DND-41 (cell line): ENCODE measurements around the gene TCAP.

Experiments
- ATAC-seq: fragments of 200-7000 bp; cut with Tn5 transposase; 3 replicates; pipeline ENCODE4 v1.9.1; 2021; ENCODE audit warnings: low read depth; ENCODE audit not compliant: insufficient read depth
- DNase-seq: peaks from one replicate; pipeline ENCODE4 v3.0.0-alpha.2; 2020
- H2AFZ ChIP-seq: 2 replicates; pipeline ENCODE4 v1.6.0; 2012; ENCODE audit warnings: low read depth, low read length
- H3K27ac ChIP-seq: 2 replicates; pipeline ENCODE4 v1.5.1; 2012; ENCODE audit warnings: low read length, inconsistent platforms
- H3K27me3 ChIP-seq: fragments of 200-600 bp; sonication (generic); 2 replicates; pipeline ENCODE4 v1.6.0; 2012; ENCODE audit warnings: low read length, mild to moderate bottlenecking, inconsistent platforms; ENCODE audit not compliant: insufficient read depth, poor library complexity
- H3K36me3 ChIP-seq: 2 replicates; pipeline ENCODE4 v1.5.1; 2012; ENCODE audit warnings: low read length, inconsistent platforms; ENCODE audit not compliant: insufficient read depth
- H3K4me1 ChIP-seq: 2 replicates; pipeline ENCODE4 v1.5.1; 2012; ENCODE audit warnings: mild to moderate bottlenecking, low read length; ENCODE audit not compliant: insufficient read depth
- H3K4me2 ChIP-seq: 2 replicates; pipeline ENCODE4 v1.6.0; 2012; ENCODE audit warnings: mild to moderate bottlenecking, moderate library complexity, low read length, inconsistent platforms; ENCODE audit not compliant: insufficient read depth
- H3K4me3 ChIP-seq, 2 experiments: fragments of 200-600 bp in 1 of 2; shearing (Covaris generic) in 1 of 2; 2 replicates each; pipeline ENCODE4 v1.5.1; 2012 to 2016; ENCODE audit warnings: inconsistent platforms in 2 of 2, low read length in 2 of 2, mild to moderate bottlenecking in 2 of 2, low read depth in 1 of 2, moderate library complexity in 1 of 2
- H3K79me2 ChIP-seq: 2 replicates; pipeline ENCODE4 v1.6.0; 2012; ENCODE audit warnings: low read length, inconsistent platforms; ENCODE audit not compliant: insufficient read depth
- H3K9ac ChIP-seq: 2 replicates; pipeline ENCODE4 v1.6.0; 2012; ENCODE audit warnings: low read depth, mild to moderate bottlenecking, inconsistent platforms, low read length, moderate library complexity
- H3K9me3 ChIP-seq: 2 replicates; pipeline ENCODE4 v1.5.1; 2012; ENCODE audit warnings: low read length, moderate library complexity, mild to moderate bottlenecking, inconsistent platforms; ENCODE audit not compliant: insufficient read depth, severe bottlenecking
- H4K20me1 ChIP-seq: 2 replicates; pipeline ENCODE4 v1.6.0; 2012; ENCODE audit warnings: low read length; ENCODE audit not compliant: insufficient read depth
- EZH2 ChIP-seq: IDR thresholded peaks from 3 replicates; pipeline ENCODE4 v1.6.1; 2012; ENCODE audit warnings: borderline replicate concordance, low read depth, mild to moderate bottlenecking, moderate library complexity, low read length, inconsistent platforms; ENCODE audit not compliant: severe bottlenecking
- TF ChIP-seq, protein P1 (sequence below): IDR thresholded peaks from 2 replicates; pipeline ENCODE4 v1.5.1; 2012; ENCODE audit warnings: borderline replicate concordance, low read length, moderate library complexity, mild to moderate bottlenecking; ENCODE audit not compliant: poor library complexity, severe bottlenecking; ENCODE audit errors: extremely low read depth

Gene TCAP

DNA sequence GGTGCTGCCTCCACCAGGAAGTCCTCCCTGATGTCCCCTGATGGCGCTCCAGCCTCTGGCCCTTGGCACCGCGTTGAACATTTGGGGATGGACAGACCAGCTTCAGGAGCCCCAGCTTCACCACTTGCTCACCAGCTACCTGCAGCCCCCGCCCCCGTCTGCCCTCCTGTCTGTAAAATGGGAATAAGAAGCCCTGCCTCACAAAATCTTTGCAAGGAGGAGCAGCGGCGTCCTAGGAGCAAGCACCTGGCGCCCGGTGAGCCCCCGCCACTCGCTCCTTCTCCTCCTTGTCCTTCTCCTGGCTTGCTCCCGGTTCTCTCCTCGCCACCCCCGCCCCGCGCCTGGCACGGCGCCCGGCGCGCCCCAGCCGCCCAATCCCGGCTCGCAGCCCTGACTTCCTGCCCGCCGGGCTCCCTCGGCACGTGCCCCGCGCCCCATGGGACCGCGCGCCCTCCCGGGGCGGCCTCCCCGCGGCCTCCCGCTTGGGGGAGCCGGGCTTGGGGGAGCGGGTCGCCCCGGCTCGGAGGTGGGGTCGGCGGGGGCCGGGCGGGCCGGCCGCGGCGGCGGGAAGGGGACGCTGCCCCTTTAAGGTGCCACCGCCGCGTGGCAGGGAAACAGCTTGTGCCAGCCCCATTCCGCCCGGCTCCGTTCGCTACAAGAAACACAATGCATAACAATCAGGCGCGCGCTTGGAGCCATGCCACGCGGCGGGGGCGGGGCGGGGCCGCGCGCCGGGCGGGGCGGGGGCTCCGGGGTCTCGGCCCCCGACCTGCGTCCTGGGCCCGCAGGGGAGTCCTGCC is 47.5 kb upstream of the TCAP start:
- H3K4me2 ChIP-seq: peak overlapping the region; percentile 94
- peaks cover 11% of the 10 kb centered on the region; the same call in 1 of the 2 replicates for H4K20me1 ChIP-seq
- H2AFZ ChIP-seq: peak overlapping the region; percentile 74
- peaks cover 48% of the 10 kb centered on the region for H3K27me3 ChIP-seq
- no peaks in the 10 kb centered on the region for H3K79me2 ChIP-seq
- H3K4me1 ChIP-seq: peaks cover 23% of the 10 kb centered on the region
- no peak overlapping the region for H3K27ac ChIP-seq
- H3K9me3 ChIP-seq: no peaks in the 10 kb centered on the region
- peak overlapping the region in 1 of 2 experiments; percentile 56; a peak in 3 of 4 replicates for H3K4me3 ChIP-seq
- no peaks in the 10 kb centered on the region for H3K36me3 ChIP-seq
- ATAC-seq: peak; percentile 76
- no peak for TF ChIP-seq EZH2
- TF ChIP-seq, protein P1, sequence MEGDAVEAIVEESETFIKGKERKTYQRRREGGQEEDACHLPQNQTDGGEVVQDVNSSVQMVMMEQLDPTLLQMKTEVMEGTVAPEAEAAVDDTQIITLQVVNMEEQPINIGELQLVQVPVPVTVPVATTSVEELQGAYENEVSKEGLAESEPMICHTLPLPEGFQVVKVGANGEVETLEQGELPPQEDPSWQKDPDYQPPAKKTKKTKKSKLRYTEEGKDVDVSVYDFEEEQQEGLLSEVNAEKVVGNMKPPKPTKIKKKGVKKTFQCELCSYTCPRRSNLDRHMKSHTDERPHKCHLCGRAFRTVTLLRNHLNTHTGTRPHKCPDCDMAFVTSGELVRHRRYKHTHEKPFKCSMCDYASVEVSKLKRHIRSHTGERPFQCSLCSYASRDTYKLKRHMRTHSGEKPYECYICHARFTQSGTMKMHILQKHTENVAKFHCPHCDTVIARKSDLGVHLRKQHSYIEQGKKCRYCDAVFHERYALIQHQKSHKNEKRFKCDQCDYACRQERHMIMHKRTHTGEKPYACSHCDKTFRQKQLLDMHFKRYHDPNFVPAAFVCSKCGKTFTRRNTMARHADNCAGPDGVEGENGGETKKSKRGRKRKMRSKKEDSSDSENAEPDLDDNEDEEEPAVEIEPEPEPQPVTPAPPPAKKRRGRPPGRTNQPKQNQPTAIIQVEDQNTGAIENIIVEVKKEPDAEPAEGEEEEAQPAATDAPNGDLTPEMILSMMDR: no peak
- DNase-seq: peak; percentile 74
- peak overlapping the region; percentile 50; the same call in 1 of the 2 replicates for H3K9ac ChIP-seq

DNA sequence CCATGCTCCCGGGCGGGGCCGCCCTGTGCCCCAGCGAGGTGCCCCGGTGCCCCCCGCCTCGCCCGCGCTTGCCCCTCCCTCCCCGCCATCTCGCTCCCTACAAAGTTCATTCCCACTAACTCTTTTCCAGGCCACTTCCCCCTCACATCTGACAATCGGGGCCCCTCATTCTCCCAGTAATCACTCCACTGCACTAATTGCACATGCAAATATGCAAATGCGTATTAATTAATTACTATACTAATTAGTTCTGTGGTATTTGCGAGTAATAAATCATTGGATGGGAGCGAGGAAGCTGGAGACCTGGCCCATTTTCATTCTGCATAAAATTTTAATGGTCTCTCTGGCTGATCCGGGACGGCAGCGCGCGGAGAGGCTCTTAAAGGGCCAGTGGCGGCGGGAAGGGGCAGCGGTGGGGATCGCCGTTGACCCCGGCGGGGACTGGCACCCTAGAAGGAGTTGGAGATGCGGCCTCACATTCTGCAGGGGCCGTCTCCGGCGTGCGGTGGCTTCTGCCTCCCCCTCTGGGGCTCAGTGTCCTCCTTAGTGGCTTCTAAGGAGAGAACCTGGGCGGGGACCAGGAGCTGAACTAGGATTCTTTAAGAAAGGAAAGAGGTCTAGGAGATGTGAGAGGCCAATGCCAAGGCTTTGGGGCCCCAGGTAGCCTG is 46.8 kb upstream of the TCAP start:
- Histone ChIP-seq H3K27ac (no peak overlapping the region), H3K9me3 (no peaks in the 10 kb centered on the region), H2AFZ (peak overlapping the region; percentile 74), H3K36me3 (no peaks in the 10 kb centered on the region), H3K79me2 (no peaks in the 10 kb centered on the region), H3K4me2 (peak overlapping the region; percentile 94), H3K4me1 (peaks cover 27% of the 10 kb centered on the region), H3K4me3 (peak overlapping the region; percentile 19 to 56; a peak in 3 of 4 replicates), H3K27me3 (peaks cover 48% of the 10 kb centered on the region), H3K9ac (peak overlapping the region; percentile 50), H4K20me1 (peaks cover 13% of the 10 kb centered on the region; the same call in 1 of the 2 replicates)
- DNase-seq (no peak), ATAC-seq (no peak)
- TF ChIP-seq, protein P1: no peak
- no peak for TF ChIP-seq EZH2

DNA sequence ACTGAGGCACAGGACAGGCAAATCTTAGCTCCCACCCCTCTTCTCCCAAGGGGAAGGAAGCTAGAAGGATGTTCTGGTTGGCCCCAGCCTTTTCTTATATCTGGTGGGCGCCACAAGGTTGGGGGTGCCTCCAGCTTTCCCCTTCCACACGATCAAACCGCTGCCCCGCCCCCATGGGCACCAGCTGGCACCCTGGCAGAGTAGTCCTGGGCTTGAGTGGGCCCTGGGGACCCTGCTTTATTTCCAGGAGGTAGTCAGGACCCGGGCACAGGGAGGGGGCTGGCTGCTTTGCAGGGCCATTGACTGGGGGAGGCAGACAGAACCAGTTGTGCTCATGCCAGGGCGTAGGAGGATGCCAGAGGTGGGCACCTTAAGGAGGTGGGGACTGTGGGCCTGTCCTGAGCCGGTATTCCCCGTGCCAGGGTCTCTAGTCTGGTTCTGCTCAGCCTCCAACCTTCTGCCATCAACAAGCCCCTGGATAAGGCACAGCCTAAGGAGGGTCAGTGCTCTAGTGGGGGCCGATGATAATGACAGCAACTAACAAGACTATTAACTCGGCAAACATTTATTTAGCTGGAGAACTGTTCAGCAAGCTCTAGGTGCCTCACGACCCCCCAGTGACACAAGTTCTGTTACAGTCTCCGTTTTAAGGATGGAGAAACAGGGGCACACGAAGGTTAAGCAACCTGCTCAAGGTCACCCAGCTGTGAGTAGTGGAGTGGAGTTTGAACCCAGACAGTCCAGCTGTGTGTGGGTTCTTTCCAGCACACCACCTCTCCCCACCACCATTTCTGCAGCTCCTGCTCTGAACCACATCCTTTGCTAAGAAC is 46.0 kb upstream of the TCAP start:
- Histone ChIP-seq H3K36me3 (no peaks in the 10 kb centered on the region), H4K20me1 (peaks cover 13% of the 10 kb centered on the region; the same call in 1 of the 2 replicates), H3K27ac (no peak overlapping the region), H3K4me3 (no peak overlapping the region), H3K27me3 (peaks cover 48% of the 10 kb centered on the region), H3K4me1 (peaks cover 30% of the 10 kb centered on the region), H3K79me2 (no peaks in the 10 kb centered on the region), H2AFZ (no peak overlapping the region), H3K9me3 (no peaks in the 10 kb centered on the region), H3K4me2 (no peak overlapping the region), H3K9ac (no peak overlapping the region; the same call in 1 of the 2 replicates)
- no peak for DNase-seq
- TF ChIP-seq, protein P1: no peak
- no peak for TF ChIP-seq EZH2
- no peak for ATAC-seq
